Measurements from ENCODE around the gene HHAT.

Gene HHAT

GRCh38 chr1:210301615-210302000 lies 27.1 kb upstream of the HHAT start:
- peaks cover 31% of the 10 kb centered on the region for H3K27me3 Mint-ChIP-seq
- H3K9me3 Mint-ChIP-seq: no peaks in the 10 kb centered on the region
- H3K36me3 Mint-ChIP-seq (ENCODE audit: low read depth): no peaks in the 10 kb centered on the region
- H3K4me3 Mint-ChIP-seq: no peak overlapping the region
- H3K27ac Mint-ChIP-seq: no peak overlapping the region
- H3K4me1 Mint-ChIP-seq (ENCODE audit: low read depth): no peaks in the 10 kb centered on the region

DNA sequence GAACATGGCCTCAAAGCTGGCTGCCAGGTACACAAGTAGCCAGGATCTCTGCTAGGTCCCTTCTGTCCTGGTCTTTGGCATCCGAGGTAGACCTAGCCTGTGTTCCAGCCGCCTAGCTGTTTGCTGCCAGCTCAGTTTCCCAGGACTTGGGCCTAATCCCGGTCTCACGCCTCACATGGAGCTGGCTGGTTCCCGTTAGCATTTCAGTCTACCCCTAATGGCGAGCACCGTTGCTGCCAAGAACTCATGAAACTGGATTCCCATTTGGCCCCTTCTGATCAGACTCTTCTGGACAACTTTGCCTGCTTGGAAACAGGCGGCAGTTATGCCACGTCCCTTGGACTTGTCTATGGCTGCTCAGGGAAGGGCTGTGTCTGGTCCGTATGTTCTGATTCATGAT lies 26.2 kb upstream of the HHAT start:
- Mint-ChIP-seq H3K27ac (no peak overlapping the region), H3K9me3 (no peaks in the 10 kb centered on the region), H3K36me3 (ENCODE audit: low read depth) (no peaks in the 10 kb centered on the region), H3K4me1 (ENCODE audit: low read depth) (no peaks in the 10 kb centered on the region), H3K27me3 (peaks cover 22% of the 10 kb centered on the region), H3K4me3 (no peak overlapping the region)

DNA sequence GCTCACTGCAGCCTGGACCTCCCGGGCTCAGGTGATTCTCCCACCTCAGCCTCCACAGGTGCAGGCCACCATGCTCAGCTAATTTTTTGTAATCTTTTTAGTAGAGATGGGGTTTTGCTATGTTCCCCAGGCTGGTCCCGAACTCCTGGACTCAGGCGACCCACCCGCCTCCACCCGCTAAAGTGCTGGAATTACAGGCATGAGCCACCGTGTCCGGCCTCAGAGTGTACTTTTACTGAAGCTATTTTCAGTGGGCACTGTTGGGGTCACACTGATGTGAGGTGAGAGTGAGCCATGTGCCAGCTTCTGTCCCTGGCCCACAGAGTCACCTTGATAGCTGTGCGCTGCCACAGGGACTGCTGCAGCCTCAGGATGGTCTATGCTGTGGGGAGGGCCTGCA lies 25.3 kb upstream of the HHAT start:
- H3K4me3 Mint-ChIP-seq: no peak overlapping the region
- peaks cover 13% of the 10 kb centered on the region for H3K27me3 Mint-ChIP-seq
- H3K9me3 Mint-ChIP-seq: no peaks in the 10 kb centered on the region

GRCh38 chr1:210310562-210311153 lies 18.0 kb upstream of the HHAT start:
- Mint-ChIP-seq H3K36me3 (ENCODE audit: low read depth) (no peaks in the 10 kb centered on the region), H3K4me3 (peak overlapping the region; percentile 81), H3K27ac (no peak overlapping the region), H3K4me1 (ENCODE audit: low read depth) (peaks cover 5% of the 10 kb centered on the region), H3K9me3 (no peaks in the 10 kb centered on the region), H3K27me3 (peaks cover 10% of the 10 kb centered on the region)

More for the DNA sequence above, 25.3 kb upstream of the HHAT start:
- Mint-ChIP-seq H3K36me3 (ENCODE audit: low read depth) (no peaks in the 10 kb centered on the region), H3K4me1 (ENCODE audit: low read depth) (no peaks in the 10 kb centered on the region), H3K27ac (no peak overlapping the region)

DNA sequence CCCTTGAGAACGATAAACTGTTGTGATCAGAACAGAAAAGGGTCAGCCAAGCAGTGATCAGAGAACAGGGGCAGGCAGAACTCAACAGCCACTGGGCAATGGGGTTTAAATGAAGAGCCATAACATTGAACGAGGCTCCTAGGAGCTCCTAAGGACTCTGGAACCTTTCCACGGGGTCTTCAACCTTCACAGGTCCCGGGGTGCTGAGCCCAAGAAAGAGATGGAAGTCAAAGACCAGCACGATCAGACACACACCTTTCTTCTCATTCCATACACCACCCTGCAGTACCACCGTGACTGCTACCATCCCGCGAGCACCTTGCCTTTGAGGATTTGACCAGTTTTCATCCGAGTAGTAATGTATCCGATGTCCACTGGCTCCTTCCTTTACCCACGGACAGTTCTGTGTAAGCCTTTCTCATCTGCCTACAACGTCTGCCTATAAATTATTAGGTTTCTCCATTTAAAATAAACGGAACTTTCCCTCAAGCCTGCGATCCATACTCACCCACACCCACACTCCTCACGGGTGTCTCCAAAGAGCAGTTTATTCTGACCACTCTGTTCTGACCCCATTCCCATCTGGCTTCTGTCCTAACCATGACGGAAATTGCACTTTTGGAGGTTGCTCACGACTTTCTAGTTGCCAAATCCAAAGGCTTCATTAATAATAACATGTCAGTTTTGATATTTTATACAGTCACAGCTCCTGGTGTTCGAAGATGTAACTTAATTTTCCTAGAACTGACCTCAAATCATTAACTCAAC lies 16.8 kb upstream of the HHAT start:
- Mint-ChIP-seq H3K9me3 (no peaks in the 10 kb centered on the region), H3K27me3 (peaks cover 10% of the 10 kb centered on the region), H3K36me3 (ENCODE audit: low read depth) (no peaks in the 10 kb centered on the region), H3K27ac (no peak overlapping the region), H3K4me1 (ENCODE audit: low read depth) (peaks cover 5% of the 10 kb centered on the region), H3K4me3 (peak overlapping the region; percentile 81)

DNA sequence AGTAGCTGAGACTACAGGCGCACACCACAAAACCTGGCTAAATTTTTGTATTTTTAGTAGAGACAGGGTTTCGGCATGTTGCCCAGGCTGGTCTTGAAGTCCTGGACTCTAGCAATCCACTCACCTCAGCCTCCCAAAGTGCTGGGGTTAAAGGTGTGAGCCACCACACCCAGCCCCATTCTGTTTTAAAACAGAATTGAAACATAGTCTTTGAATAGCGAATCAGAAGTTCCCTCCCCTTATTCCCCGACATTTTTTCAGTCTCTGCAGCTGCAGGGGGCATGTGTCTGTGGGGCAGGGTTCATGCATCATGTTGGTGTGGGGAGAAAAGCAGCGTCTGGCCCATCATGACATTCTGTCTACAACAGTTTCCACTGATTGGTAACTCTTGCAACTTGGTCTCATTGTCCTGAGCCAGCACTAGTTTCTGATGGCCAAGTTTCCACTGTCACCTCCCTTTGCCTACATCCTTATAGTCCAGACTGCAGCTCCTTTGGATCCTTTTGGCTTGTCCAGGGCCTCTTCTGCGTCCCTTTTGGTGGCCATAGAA lies 15.6 kb upstream of the HHAT start:
- peaks cover 5% of the 10 kb centered on the region for H3K4me1 Mint-ChIP-seq (ENCODE audit: low read depth)

GRCh38 chr1:210313921-210314320 lies 14.8 kb upstream of the HHAT start:
- Mint-ChIP-seq H3K36me3 (ENCODE audit: low read depth) (no peaks in the 10 kb centered on the region), H3K4me3 (no peak overlapping the region), H3K4me1 (ENCODE audit: low read depth) (peaks cover 5% of the 10 kb centered on the region), H3K9me3 (no peaks in the 10 kb centered on the region), H3K27me3 (peaks cover 9% of the 10 kb centered on the region), H3K27ac (no peak overlapping the region)

More for the DNA sequence above, 15.6 kb upstream of the HHAT start:
- H3K27ac Mint-ChIP-seq: no peak overlapping the region
- H3K27me3 Mint-ChIP-seq: peaks cover 13% of the 10 kb centered on the region
- no peak overlapping the region for H3K4me3 Mint-ChIP-seq
- no peaks in the 10 kb centered on the region for H3K9me3 Mint-ChIP-seq
- no peaks in the 10 kb centered on the region for H3K36me3 Mint-ChIP-seq (ENCODE audit: low read depth)

GRCh38 chr1:210315529-210315928 lies 13.2 kb upstream of the HHAT start:
- no peak overlapping the region for H3K4me3 Mint-ChIP-seq
- H3K36me3 Mint-ChIP-seq (ENCODE audit: low read depth): no peaks in the 10 kb centered on the region
- no peak overlapping the region for H3K27ac Mint-ChIP-seq
- H3K27me3 Mint-ChIP-seq: peaks cover 11% of the 10 kb centered on the region
- no peaks in the 10 kb centered on the region for H3K9me3 Mint-ChIP-seq
- peaks cover 5% of the 10 kb centered on the region for H3K4me1 Mint-ChIP-seq (ENCODE audit: low read depth)

DNA sequence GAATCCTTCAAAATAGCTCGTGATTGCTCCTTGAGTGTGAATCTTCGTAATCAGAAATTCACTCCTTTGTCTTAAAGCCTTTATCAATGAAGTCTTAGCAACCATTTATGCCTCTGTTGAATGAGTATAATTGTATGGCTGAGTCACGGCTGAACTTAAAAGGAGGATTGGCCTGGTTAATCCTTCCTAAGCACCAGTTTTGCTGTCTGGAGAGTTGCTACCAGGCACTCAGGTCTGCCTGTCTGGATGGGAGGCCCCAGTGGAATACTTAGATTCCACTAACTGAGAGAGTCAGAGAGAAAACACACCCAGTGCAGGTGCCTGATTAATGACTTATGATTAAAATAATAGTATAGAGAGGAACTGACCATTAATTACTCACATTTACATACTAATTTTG lies 7.6 kb upstream of the HHAT start:
- Mint-ChIP-seq H3K36me3 (ENCODE audit: low read depth) (no peaks in the 10 kb centered on the region), H3K4me3 (no peak overlapping the region), H3K27me3 (peaks cover 25% of the 10 kb centered on the region), H3K9me3 (no peaks in the 10 kb centered on the region), H3K27ac (no peak overlapping the region), H3K4me1 (ENCODE audit: low read depth) (no peaks in the 10 kb centered on the region)

GRCh38 chr1:210321552-210321951 lies 7.2 kb upstream of the HHAT start:
- H3K36me3 Mint-ChIP-seq (ENCODE audit: low read depth): no peaks in the 10 kb centered on the region
- no peak overlapping the region for H3K27ac Mint-ChIP-seq
- H3K9me3 Mint-ChIP-seq: no peaks in the 10 kb centered on the region
- no peak overlapping the region for H3K4me3 Mint-ChIP-seq
- no peaks in the 10 kb centered on the region for H3K4me1 Mint-ChIP-seq (ENCODE audit: low read depth)
- H3K27me3 Mint-ChIP-seq: peaks cover 25% of the 10 kb centered on the region

DNA sequence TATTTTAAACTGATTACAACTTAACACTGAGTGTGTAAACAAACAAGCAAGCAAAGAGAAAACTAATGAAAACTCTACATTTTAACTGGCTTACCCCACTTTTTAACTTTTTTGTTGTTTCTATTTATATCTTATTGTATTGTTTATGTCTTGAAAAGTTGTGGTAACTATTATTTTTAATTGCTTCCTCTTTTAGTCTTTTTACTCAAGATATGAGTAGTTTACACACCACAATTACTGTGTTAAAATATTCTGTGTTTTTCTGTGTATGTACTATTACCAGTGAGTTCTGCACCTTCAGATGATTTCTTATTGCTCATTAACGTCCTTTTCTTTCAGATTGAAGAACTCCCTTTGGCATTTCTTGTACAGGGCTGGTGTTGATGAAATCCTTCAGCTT lies 4.7 kb upstream of the HHAT start:
- Mint-ChIP-seq H3K9me3 (no peaks in the 10 kb centered on the region), H3K27ac (no peak overlapping the region), H3K36me3 (ENCODE audit: low read depth) (no peaks in the 10 kb centered on the region), H3K4me3 (no peak overlapping the region), H3K4me1 (ENCODE audit: low read depth) (peaks cover 8% of the 10 kb centered on the region), H3K27me3 (peaks cover 22% of the 10 kb centered on the region)

DNA sequence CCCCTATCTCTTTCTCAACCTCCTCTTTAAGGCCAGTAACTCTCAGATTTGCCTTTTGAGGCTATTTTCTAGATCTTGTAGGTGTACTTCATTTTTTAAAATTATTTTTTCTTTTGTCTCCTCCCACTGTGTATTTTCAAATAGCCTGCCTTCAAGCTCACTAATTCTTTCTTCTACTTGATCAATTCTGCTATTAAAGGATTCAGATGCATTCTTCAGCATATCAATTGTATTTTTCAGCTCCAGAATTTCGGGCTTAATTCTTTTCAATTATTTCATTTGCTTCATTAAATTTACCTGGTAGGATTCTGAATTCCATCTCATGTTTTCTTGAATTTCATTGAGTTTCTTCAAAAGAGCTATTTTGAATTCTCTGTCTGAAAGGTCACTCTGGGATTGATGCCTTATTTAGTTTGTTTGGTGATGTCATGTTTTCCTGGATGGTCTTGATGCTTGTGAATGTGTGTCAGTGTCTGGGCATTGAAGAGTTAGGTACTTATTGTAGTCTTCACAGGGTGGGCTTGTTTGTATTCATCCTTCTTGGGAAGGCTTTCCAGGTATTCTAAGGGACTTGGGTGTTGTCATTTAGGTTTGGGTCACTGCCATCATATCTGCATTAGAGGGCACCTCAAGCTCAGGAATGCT lies 3.6 kb upstream of the HHAT start:
- no peak overlapping the region for H3K27ac Mint-ChIP-seq

GRCh38 chr1:210328032-210328745 lies 513 bp upstream of the HHAT start:
- Mint-ChIP-seq H3K4me3 (peak overlapping the region; percentile 90), H3K4me1 (ENCODE audit: low read depth) (peaks cover 36% of the 10 kb centered on the region), H3K9me3 (no peaks in the 10 kb centered on the region), H3K27me3 (peaks cover 11% of the 10 kb centered on the region), H3K36me3 (ENCODE audit: low read depth) (no peaks in the 10 kb centered on the region), H3K27ac (peak overlapping the region; percentile 70)

More for the DNA sequence above, 3.6 kb upstream of the HHAT start:
- H3K4me1 Mint-ChIP-seq (ENCODE audit: low read depth): peaks cover 18% of the 10 kb centered on the region
- H3K36me3 Mint-ChIP-seq (ENCODE audit: low read depth): no peaks in the 10 kb centered on the region
- H3K27me3 Mint-ChIP-seq: peaks cover 22% of the 10 kb centered on the region
- H3K4me3 Mint-ChIP-seq: no peak overlapping the region
- no peaks in the 10 kb centered on the region for H3K9me3 Mint-ChIP-seq

DNA sequence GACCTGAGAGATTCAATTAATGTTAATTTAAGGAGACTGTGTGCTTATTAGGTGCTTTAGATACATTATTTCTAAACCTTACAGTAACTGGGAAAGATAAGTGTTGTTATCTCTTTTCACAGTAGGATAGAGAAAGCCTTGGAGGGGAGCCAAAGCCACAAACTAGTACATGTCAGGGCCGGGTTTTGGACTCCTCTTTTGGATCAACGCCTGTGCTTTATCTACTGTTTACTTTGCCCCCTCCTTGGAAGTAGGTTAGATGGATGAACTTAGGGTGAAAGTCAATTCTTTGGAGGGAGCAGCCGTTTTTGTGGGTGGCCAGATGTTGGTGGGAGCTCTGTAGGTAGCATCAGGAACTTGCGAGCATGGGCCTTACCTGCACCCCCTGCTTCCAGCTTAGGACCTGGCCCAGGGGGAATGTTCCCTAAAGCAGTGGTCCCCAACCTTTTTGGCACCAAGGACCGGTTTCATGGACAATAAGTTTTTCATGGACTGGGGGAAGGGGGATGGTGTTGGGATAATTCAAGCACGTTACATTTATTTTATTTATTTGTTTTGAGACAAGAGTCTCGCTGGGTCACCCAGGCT lies 1.7 kb downstream of the HHAT start:
- Mint-ChIP-seq H3K4me1 (ENCODE audit: low read depth) (peaks cover 36% of the 10 kb centered on the region), H3K36me3 (ENCODE audit: low read depth) (no peaks in the 10 kb centered on the region), H3K27ac (no peak overlapping the region), H3K4me3 (peak overlapping the region; percentile 35), H3K27me3 (peaks cover 3% of the 10 kb centered on the region), H3K9me3 (no peaks in the 10 kb centered on the region)
